ENCODE results near the gene NEMF.

DNA sequence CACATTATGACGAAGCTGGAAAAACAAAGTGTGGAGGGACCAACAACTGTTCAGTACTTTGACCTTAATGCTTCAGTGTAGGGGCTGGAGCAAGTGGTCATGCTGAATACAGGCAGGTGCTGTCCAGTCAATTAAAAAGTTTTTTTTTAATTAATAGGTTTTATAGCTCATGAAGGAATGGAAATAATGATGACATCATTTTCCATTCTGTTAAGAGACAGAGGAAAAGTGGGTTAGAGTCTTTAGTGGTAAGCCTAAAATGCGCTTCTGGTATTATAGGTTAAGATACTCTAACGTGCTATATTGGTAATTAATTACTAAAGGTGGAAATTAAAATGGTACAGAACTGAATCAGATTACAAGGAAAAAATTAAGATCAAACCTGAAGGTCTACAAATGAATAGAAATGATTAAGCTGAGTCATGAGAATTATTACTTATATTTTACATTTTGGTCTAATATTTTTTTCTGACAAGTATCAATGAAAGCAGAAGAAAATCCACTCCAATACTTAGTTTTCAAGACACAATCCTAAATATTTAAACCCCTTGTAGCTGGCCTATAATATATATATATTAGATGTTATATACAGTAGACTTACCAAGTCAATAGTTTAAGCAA lies 69.1 kb downstream of the NEMF start:
- TF ChIP-seq, protein P1, sequence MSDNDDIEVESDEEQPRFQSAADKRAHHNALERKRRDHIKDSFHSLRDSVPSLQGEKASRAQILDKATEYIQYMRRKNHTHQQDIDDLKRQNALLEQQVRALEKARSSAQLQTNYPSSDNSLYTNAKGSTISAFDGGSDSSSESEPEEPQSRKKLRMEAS (IDR thresholded peaks at IDR 0.05), result no peak
- TF ChIP-seq TAF1 (IDR thresholded peaks at IDR 0.05; ENCODE audit: low read depth) (no peak), EP300 (IDR thresholded peaks at IDR 0.05; ENCODE audit: borderline replicate concordance) (no peak), CEBPB (IDR thresholded peaks at IDR 0.05) (no peak), YY1 (IDR thresholded peaks at IDR 0.05; ENCODE audit: low read depth) (no peak), RAD21 (IDR thresholded peaks at IDR 0.05; ENCODE audit: low read depth) (no peak), TEAD4 (IDR thresholded peaks at IDR 0.05) (no peak), FOXM1 (IDR thresholded peaks at IDR 0.05; ENCODE audit: borderline replicate concordance, low read depth) (no peak), EGR1 (IDR thresholded peaks at IDR 0.05) (no peak), TCF12 (IDR thresholded peaks at IDR 0.05; ENCODE audit: low read depth) (no peak), CREB1 (IDR thresholded peaks at IDR 0.05; ENCODE audit: low read depth) (no peak)
- TF ChIP-seq, protein P2, sequence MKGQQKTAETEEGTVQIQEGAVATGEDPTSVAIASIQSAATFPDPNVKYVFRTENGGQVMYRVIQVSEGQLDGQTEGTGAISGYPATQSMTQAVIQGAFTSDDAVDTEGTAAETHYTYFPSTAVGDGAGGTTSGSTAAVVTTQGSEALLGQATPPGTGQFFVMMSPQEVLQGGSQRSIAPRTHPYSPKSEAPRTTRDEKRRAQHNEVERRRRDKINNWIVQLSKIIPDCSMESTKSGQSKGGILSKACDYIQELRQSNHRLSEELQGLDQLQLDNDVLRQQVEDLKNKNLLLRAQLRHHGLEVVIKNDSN (IDR thresholded peaks at IDR 0.05), result no peak
